CD1c-positive myeloid dendritic cell (primary cell): ENCODE data around the gene ELP2.
"Not testable (repeated sequence)": the region's sequence is repeated elsewhere in the genome, so short reads cannot be mapped to it uniquely, and the experiment has no call there.

Source experiments
- DNase-seq: peaks from one replicate; pipeline ENCODE4 v3.0.0-alpha.2; 2016; ENCODE audit errors: extremely low spot score

Gene ELP2

DNA sequence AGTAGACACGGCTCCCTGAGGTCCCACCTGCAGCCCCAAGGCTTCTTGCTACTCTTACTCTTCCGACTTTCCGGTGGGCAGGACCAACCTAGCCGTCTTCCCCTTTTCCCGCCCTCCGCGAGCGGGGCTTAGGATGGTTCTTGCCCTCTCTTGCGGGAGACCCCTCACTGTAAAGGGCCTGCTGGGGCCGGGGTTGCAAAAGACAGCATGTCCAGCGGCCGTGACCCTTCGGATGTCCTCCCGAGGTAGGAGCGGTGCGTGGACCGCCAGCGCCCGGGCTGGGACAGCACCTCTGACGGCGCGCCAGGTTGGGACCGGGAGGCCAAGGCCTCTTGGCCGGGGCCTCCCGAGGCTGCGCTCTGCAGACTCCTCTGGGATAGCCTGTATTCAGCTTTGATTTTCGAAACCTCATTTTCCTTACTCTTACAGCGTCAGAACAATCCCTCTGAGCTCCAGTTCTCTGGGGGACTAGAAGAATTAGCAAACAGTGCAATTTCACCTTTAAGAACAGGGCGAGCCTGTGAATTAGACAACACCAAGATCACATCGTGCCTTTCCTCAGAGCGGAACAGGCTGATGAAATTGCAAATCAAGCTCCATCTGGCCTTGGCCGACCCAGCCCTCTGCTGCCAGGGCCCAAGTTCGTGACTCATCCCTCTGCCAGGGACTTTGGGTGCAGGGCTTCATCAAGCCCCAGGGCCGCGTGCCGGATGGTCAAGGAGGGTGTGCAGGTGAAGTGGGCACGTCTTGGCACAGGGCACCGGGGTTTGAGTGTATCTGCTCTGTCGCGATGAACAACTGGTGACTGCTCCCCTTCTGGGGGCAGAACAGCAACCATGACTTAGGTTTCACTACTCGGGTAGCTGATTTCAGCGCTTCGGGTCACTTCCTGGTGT, 58.4 kb downstream of the ELP2 start:
- no peak for DNase-seq

DNA sequence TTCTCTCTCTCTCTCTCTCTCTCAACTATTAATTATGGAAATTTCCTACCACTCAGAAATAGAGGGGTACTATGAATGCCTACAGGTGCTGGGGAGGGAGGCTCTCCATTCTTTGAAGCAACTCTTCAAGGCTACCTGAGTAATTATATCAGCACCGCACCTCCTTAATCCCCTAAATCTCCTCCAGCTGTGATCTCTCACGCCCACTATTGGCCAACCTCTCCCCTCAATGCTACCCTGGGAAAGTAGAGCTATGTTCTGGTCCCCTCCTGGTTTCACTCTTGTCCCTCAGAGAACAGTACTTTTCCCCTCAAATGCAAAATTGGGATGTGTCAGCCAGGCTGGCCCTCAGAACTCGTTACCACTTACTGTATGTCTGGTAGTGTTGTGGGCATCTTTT, 59.2 kb downstream of the ELP2 start:
- DNase-seq, result no peak

DNA sequence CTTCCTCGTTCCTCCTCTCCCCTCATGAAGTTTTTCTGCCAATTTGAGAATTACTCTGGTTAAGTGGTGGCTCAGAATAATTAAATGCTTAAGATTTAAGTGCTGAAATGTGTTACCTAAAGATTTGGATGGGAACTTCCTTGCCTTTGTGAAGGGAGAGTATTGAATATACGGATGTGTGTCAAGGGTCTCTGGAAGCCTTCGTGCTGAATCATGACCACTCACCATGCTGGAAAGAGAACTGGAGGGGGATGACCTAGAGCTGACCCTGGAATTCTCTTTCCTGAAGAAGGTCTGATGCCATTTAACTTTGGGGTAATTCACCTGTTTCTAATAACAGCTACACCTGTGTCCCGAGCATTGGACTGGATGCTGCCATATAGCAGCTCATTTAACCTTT, 59.8 kb downstream of the ELP2 start:
- DNase-seq, result no peak

DNA sequence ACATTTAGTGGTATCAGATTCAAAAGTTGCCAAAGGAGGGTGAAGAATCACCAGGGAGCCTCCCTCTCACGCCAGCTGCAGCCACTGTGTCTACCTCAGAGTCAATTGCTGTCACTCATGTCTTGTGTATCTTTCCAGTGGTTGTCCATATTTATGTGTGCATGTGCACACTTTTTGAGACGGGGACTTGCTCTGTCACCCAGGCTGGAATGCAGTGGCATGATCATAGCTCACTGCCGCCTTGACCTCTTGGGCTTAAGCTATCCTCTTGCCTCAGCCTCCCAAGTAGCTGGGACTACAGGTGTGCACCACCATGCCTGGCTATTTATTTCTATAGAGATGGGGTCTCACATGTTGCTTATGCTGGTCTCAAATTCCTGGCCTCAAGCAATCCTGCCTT, 61.6 kb downstream of the ELP2 start:
- DNase-seq, result no peak

DNA sequence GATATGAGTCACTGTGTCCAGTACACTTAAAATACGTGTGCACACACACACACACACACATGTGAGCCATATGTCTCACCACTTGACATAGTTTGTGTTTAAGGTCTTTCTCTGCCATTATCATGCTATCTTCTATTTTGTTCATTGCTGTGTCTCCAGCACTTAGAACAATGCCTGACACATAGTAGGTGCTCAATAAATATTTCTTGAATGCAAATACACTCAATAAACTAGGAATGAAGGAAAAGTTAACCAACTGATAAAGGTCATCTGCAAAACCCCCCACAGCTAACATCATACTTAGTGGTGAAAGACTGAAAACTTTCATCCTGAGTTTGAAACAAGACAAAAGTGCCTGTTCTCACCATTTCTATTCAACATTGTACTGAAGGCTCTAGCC, 62.0 kb downstream of the ELP2 start:
- no peak for DNase-seq

DNA sequence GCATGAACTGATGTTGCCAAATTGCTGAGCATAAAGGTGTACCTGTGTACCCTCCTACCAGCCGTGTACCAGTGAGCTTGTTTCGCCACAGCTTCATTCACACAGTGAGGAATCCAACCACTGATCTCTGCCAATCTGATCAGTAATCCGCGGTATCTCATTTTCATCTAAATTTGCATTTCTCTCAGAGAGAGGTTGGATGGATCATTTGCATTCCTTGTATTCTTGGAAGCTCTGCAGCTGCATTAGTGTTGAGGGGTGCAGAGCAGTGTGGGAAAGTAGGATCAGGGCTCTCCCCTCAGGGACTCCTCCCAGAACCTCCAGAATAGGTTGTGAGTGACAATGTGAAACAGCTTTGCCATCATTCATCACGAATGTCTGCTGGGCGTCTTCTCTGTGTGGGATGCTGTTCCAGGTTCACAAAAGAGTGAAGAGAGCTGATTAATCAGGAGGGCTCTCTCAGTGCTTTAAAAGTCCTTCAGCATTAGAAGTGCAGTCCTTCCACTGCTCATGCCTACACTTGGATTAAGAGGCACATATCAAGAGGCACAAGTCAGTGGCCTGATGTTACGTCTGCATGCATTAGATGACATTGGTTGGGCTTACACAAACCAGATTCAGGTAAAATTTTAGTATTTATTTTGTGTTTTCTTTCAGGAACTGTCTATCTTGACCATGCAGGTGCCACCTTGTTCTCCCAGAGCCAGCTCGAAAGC, 65.1 kb downstream of the ELP2 start:
- no peak for DNase-seq

DNA sequence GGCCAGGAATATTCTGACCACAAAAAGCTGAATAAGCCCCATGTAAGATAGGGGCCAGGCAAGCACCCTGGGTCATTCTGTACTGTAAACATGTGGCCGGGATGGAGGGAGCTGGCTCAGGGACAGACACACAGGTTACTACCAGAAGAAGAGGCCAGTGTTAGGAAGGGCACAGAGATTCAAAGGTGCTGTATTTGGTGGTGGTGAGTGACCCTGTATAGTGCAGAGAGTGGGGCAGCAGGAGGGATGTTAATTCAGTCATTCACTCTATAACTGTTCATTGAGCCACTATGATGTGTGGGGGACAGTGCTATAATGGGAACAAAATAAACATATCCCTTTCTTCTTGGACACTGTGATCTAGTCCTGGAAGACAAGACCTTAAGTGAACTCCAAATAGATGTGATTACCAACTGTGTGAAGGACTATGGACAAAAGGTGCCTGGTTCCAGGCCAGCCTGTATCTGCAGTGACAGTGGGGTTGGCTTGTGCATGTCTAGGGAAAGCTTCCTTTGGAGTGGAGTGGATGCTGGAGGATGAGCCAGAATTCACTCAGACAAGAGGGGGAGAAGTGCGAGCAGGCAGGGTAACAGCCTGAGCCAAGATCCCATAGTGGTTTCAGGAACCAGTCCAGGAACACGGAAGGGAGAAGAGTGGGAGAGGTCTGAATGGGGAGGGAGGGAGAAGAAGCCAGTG, 65.9 kb downstream of the ELP2 start:
- DNase-seq, result no peak

DNA sequence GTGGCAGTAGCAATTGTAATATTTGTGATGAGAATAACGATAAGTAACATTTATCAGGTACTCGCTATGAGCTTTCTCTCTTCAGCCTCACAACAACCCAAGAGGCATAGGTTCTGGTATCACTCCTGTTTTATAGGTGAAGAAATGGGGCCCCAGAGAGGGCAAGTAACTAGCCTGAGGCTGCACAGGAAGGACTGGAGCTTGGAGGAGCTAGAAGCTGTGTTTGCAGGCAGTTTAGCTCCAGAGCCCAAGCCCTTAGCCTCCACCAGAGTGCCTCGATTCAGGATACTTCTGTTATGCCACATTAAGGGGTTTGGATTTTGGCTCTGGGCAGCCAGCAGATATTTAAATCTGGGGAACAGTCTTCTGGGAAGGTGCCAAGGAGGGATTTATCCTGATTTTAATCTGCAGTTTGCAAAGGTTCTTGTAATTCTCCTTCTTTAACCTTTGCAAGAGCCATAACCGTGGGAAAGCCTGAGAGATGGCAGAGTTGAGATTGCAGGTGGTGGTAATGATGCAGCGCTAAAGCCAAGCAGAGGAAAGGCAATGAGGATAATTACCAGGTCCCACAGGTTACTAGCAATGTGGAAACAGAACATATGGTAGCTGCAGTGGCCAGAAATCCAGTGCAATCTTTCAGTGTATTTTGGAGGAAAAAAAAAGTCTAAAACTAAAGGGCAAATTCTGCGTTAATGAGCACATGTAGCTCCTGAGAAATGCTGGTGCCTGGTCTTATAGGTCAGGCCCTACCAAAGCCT, 66.7 kb downstream of the ELP2 start:
- DNase-seq, result no peak

DNA sequence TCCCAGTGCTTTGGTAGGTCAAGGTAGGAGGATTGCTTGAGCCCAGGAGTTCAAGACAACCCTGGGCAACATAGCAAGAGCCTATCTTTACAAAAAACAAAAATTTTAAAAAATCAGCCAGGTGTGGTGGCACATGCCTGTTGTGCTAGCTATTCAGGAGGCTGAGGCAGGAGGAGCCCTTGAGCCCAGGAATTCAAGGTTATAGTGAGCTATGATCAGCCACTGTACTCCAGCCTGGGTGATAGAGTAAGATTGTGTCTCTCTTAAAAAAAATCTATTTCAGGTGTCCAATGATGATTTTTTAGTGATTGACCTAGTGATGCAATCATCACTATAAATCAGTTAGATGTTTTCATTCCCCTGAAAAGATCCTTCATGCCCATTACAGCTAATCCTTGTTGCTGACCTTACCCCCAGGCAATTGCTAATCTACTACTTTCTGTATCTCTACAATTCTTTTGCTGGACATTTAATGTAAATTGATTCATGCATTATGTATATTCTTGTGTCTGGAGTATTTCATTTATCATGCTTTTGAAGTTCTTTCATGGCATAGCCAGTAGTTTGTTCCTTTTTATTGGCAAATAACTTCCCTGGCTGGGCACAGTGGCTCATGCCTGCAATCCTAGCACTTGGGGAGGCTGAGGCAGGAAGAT, 67.9 kb downstream of the ELP2 start:
- DNase-seq, result no peak

DNA sequence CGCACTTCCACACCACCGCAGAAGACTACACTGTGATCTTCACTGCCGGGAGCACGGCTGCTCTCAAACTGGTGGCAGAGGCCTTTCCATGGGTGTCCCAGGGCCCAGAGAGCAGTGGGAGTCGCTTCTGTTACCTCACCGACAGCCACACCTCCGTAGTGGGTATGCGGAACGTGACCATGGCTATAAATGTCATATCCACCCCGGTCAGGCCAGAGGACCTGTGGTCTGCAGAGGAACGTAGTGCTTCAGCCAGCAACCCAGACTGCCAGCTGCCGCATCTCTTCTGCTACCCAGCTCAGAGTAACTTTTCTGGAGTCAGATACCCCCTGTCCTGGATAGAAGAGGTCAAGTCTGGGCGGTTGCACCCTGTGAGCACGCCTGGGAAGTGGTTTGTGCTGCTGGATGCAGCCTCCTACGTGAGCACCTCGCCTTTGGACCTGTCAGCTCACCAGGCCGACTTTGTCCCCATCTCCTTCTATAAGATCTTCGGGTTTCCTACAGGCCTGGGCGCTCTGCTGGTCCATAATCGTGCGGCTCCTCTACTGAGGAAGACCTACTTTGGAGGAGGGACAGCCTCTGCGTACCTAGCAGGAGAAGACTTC, 70.1 kb downstream of the ELP2 start:
- DNase-seq, result no peak

DNA sequence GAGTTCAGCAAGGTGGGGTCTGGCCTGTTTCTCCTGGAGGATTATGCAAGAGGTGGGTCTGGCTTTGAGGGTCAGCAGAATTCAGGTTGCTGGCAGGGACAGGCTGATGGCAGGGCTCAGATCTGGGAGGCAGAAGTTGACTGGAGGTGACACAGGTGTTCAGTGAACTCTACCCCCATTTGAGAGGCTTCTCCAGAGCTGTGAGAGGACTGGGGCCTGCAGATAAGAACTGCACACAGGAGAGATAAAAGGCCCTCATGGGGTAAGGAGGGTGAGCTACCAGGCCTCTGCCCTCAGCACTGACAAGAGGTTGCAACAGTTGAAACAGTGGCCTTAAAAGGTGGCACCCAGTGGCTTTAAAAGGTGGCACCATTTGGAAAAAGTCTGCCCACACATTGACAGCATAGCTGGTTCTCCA, 70.7 kb downstream of the ELP2 start:
- no peak for DNase-seq

DNA sequence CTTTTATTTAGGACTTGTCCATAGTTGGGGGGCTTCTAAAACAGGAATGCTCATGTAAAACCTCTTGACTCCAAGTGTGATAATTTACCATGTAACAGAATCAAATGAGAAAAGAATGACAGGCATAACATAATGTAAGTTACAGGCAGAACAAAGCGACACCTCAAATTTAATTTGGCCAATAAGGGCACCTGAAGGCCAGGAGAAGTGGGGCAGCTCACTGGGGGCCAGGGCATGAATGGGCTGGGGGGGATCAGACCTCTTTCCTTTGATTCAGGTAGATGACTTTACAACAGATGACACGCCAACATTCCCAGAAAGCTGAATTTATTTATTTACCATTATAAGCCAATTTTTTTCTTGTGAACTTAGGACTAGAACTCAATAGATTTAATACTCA, 72.1 kb downstream of the ELP2 start:
- DNase-seq, result no peak

DNA sequence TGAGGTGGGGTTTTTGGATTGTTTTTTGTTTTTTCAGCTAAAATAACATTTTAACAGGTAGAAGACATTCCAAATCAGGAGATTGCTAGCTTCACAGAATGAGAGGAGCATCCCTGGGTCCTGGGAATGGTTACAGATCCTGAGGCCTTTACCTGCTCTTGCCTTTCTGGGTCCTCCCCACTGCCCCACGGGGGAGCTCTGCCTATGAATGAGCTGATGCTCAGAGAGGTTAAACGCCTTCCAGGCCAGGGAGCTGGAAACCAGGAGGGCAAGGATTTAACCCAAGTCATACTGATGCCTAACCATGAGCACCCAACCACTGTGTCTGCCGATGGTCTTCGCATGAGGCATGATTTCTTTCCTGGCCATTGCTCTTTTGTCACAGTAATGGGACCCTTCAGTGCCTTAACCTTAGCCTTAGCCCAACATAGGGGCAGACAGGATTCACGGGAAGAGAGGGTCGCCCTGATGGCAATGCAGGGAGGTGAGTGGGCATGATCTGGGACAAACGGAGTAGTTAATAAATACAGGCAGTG, 73.7 kb downstream of the ELP2 start:
- no peak for DNase-seq

DNA sequence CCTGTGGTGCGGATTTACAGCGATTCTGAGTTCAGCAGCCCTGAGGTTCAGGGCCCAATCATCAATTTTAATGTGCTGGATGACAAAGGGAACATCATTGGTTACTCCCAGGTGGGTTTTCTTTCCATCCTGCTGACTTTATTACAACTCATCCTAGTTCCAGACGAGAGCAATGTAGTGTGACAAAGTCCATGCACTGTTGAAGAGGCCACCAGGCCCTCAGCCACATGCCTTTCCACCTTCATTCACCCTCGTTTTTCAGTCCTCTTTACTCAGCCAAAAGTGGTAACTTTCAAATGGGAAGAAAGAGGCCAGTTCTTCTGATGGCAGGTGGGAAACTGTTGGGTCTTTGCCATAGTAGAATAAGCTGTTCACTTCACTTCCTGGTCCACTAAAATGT, 75.5 kb downstream of the ELP2 start:
- no peak for DNase-seq

DNA sequence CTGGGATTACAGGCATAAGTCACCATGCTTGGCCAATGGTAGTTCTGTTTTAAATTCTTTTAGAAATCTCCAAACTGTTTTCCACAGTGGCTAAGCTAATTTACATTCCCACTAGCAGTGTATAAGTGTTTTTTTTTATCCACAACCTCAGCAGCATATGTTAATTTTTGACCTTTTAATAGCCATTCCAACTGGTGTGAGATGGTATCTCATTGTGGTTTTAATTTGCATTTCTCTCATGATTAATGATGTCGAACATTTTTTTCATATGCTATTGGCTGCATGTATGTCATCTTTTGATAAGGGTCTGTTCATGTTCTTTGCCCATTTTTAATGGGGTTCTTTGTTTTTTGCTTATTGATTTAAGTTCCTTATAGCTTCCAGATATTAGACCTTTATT, 77.6 kb downstream of the ELP2 start:
- no peak for DNase-seq

DNA sequence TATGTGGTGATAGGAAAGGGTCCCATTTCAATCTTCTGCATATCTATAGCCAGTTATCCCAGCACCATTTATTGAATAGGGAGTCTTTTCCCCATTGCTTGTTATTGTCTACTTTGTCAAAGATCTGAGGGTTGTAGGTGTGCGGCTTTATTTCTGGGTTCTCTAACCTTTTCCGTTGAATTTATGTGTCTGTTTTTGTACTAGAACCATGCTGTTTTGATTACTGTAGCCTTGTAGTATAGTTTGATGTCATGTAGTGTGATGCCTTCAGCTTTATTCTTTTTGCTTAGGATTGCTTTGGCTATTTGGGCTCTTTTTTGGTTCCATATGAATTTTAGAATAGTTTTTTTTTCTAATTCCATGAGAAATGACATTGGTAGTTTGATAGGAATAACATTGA, 78.3 kb downstream of the ELP2 start:
- DNase-seq, result not testable (repeated sequence)

DNA sequence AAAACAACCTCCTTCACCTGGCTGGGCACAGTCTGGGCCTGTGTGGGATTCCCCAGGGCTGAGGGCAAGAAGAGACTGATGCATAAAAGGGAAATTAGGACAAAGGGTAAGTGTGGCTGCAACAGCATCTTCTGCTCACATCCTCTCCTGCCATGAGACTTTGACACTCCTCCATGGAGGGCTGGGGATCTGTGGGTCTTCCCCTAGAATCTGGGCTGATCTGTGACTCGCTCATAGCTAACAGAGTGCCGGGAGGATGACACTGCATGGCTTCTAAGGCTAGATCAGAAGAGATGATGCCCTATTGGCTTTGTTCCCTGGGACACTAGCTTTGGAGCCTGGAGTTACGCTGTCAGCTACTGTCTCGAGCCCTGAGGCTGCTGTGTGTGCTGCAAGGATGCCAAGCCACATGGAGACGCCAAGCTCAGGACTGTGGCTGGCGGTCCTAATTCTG, 81.9 kb downstream of the ELP2 start:
- DNase-seq, result no peak

DNA sequence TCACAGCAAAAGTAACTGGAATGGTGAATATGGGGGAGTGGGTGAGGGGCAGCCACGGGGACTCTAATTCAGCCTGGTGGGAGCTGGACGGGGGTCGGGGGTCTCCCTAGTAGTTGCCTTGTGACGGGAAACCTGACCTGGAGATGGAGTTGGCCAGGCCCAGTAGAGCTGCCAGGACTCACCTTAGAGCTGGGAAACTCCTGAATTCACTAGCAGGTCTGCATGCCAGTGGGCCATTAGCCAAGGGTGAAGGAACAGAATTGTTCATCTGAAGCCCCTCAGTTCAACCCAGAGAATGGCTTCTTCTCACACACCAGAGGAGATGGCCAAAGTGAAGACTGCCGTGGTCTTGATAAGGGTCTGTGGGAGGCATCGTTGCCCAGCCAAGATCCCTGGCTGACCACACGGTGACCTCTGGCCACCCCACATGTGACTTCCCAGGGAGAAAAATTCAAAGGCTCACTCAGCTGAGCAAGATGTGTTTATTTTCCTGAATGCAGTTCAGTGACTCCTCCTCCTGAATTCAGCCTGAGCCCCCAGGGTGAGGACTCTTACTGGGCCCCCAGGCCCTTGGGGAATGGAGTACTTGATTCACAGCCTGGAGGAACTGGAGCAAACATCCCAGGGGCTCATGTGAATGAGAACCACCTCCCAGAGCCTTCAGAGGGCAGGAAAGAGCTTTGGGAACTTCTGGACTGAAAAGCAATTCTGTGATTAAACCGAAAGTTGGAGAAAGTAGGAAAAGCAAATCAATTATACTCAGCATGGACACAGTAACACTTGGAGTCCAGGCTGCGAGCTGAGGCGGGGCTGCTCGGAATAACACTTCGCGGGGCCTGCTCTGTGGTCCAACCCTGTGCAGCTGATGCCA, 82.8 kb downstream of the ELP2 start:
- DNase-seq, result no peak

DNA sequence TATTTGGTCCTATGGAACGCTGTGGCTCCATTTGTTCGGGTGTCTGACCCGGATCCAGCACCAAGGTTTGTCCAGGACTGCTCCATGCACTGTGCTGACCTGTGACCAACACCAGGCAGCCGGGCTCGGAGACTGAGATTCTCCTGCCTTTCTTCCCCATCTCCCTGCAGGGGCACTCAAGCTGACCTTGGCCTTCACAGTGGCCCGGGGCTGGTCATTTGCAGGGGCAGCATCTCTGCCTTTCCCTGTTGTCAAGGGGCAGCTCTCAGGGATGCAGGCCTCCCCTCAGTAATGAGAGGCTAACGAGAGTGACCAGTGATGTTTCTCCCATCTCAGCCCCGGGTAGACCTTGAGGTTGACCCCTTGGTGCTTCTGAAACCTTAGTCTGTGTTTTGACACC, 85.1 kb downstream of the ELP2 start:
- no peak for DNase-seq

DNA sequence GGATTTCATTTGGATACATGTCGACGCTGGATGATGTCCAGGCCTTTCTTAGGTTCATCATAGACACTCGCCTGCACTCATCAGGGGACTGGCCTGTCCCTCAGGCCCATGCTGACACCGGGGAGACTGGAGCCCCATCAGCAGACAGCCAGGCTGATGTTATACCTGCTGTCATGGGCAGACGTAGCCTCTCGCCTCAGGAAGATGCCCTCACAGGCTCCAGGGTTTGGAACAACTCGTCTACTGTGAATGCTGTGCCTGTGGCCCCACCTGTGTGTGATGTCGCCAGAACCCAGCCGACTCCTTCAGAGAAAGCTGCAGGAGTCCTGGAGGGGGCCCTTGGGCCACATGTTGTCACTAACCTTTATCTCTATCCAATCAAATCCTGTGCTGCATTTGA, 85.9 kb downstream of the ELP2 start:
- DNase-seq, result no peak
